K562 (cell line): ENCODE results near the gene AIFM1. TPM values are rescaled to one million over a fixed set of nuclear protein-coding genes. Genes with fewer than 3 reads are reported as not detected.

Experiments
- CEBPZ ChIP-seq: fragments of 150-350 bp; IDR thresholded peaks from 2 replicates; pipeline ENCODE4 v1.6.1; 2014; ENCODE audit warnings: low read depth, mild to moderate bottlenecking, low read length, borderline replicate concordance
- CHD1 ChIP-seq: fragments of 200-600 bp; sonication (generic); IDR thresholded peaks from one replicate; pipeline ENCODE4 v1.6.1; 2012; ENCODE audit warnings: mild to moderate bottlenecking, moderate library complexity, low read length, inconsistent platforms
- HLTF ChIP-seq: fragments of 450-650 bp; IDR thresholded peaks from 2 replicates; pipeline ENCODE4 v1.6.1; 2016
- MAZ ChIP-seq, 2 experiments: fragments of 450-650 bp in 1 of 2; sonication (generic) in 1 of 2; formaldehyde crosslinking; IDR thresholded peaks in 1 of 2; conservative IDR thresholded peaks in 1 of 2; 2 replicates each; pipeline versions ENCODE4 v1.4.0 to v1.5.0; 2020; ENCODE audit warnings: mild to moderate bottlenecking in 1 of 2, missing genetic modification reagents in 1 of 2
- NELFE ChIP-seq: IDR thresholded peaks from 2 replicates; pipeline ENCODE4 v1.6.1; 2011; ENCODE audit warnings: mild to moderate bottlenecking; ENCODE audit not compliant: insufficient read depth, insufficient read length
- TAF1 ChIP-seq: IDR thresholded peaks from 2 replicates; pipeline ENCODE4 v1.6.1; 2011; ENCODE audit warnings: mild to moderate bottlenecking, low read length, moderate library complexity; ENCODE audit not compliant: insufficient read depth, control insufficient read depth, severe bottlenecking; ENCODE audit errors: extremely low read depth
- TCF15 ChIP-seq: fragments of 250-450 bp; sonication (Bioruptor Pico); IDR thresholded peaks from 2 replicates; pipeline ENCODE4 v1.8.0; 2022; ENCODE audit warnings: moderate library complexity, mild to moderate bottlenecking, inconsistent platforms
- ZBTB12 ChIP-seq: fragments of 250-450 bp; sonication (Bioruptor Pico); IDR thresholded peaks from 2 replicates; pipeline ENCODE4 v1.4.0; 2020
- ZNF316 ChIP-seq: fragments of 450-650 bp; IDR thresholded peaks from 2 replicates; pipeline ENCODE4 v1.6.1; 2016
- polyA plus RNA-seq, 8 experiments: library from polyadenylated mRNA; depleted of rRNA in 4 of 8; stranded (reverse) in 5 of 8; unstranded in 3 of 8; fragments of >200 nt; fragmentation: Nextera tagmentation in 2 of 8; fragmentation: Illumina TruSeq in 1 of 8; extraction: Ambion mirVana in 2 of 8; extraction: Trizol in 1 of 8; gene quantifications; 2 replicates each; pipeline versions ENCODE4 v1.2.1 to v1.2.3, GENCODE V29; 2011 to 2014; ENCODE audit warnings: inconsistent platforms in 1 of 8, missing spikeins in 1 of 8
- total RNA-seq, 7 experiments: library from RNA; depleted of rRNA in 6 of 7; stranded (reverse); fragments of >200 nt in 6 of 7; fragmentation: Illumina TruSeq in 2 of 7; extraction: Trizol in 2 of 7; gene quantifications; 2 replicates each; pipeline versions ENCODE4 v1.2.1 to v1.2.3, GENCODE V29; 2011 to 2021; ENCODE audit warnings: low replicate concordance in 1 of 7
- TF ChIP-seq, protein P1 (sequence below): fragments of 450-650 bp; conservative IDR thresholded peaks from 2 replicates; pipeline ENCODE4 v1.6.1; 2016; ENCODE audit warnings: missing genetic modification characterization, low read depth, mild to moderate bottlenecking, control low read depth, missing compliant biosample characterization

Gene AIFM1
- total and polyA plus RNA-seq, 9 of the 15 experiments (the other 6 are each of a cell fraction or from before 2014, with no cell fraction given), result 51.0 to 117 (median 91.2) TPM

GRCh38 chrX:130091980-130092522 lies 73.6 kb downstream of the AIFM1 start (continued):
- no peak for TF ChIP-seq ZBTB12 (CRISPR knock-in tag)
- TF ChIP-seq NELFE, result no peak
- TF ChIP-seq CHD1, result no peak
- TF ChIP-seq CEBPZ, result no peak
- TF ChIP-seq, protein P1, sequence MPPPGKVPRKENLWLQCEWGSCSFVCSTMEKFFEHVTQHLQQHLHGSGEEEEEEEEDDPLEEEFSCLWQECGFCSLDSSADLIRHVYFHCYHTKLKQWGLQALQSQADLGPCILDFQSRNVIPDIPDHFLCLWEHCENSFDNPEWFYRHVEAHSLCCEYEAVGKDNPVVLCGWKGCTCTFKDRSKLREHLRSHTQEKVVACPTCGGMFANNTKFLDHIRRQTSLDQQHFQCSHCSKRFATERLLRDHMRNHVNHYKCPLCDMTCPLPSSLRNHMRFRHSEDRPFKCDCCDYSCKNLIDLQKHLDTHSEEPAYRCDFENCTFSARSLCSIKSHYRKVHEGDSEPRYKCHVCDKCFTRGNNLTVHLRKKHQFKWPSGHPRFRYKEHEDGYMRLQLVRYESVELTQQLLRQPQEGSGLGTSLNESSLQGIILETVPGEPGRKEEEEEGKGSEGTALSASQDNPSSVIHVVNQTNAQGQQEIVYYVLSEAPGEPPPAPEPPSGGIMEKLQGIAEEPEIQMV (tag), result no peak
- peak in 1 of 2 experiments; percentile 89; a peak in 2 of 4 replicates for TF ChIP-seq MAZ (CRISPR knock-in tag; conservative IDR thresholded peaks at IDR 0.05 in 1 of 2, IDR thresholded peaks at IDR 0.05 in 1 of 2)
- TF ChIP-seq TCF15 (CRISPR knock-in tag), result no peak
- peak; percentile 40 for TF ChIP-seq TAF1
- no peak for TF ChIP-seq HLTF
- no peak for TF ChIP-seq ZNF316
